HCT116 (cell line): Measurements from ENCODE around the gene INMT. TPM values are rescaled to one million over a fixed set of nuclear protein-coding genes. Genes with fewer than 3 reads are reported as not detected.

ENCODE experiments used
- ATAC-seq: fragments of 200-7000 bp; cut with Tn5 transposase; 2 replicates; pipeline ENCODE4 v1.9.1; 2020; ENCODE audit warnings: mild to moderate bottlenecking, moderate library complexity
- Bru-seq: library from RNA; stranded (reverse); fragments of 400-500 nt; gene quantifications from one replicate; lab custom pipeline; 2021; lab: Mats Ljungman, UMichigan
- BruChase-seq, 2 experiments: library from RNA; stranded (reverse); fragments of 400-500 nt; gene quantifications; one replicate each; lab custom pipeline; 2021; lab: Mats Ljungman, UMichigan
- BruUV-seq: library from RNA; stranded (reverse); fragments of 400-500 nt; replicated peaks from 2 replicates; lab custom pipeline; 2021; lab: Mats Ljungman, UMichigan
- CTCF ChIA-PET: fragments of 300-600 bp; sonication (Branson Sonifier 250); formaldehyde crosslinking; loops from one replicate; lab custom pipeline; 2021; ENCODE audit warnings: antibody characterized with exemption; lab: Charles Lee
- POLR2A ChIA-PET: fragments of 300-600, 350-600 bp; sonication (Branson Sonifier 250); formaldehyde crosslinking; loops from one replicate; lab custom pipeline; 2021; ENCODE audit warnings: antibody characterized with exemption; lab: Charles Lee
- RAD21 ChIA-PET, 2 experiments: fragments of 300-600 bp; sonication (Branson Sonifier 250); formaldehyde crosslinking; loops; one replicate each; lab custom pipeline; 2023; ENCODE audit warnings: low total read pairs in 2 of 2; ENCODE audit not compliant: uncharacterized antibody in 2 of 2, unreplicated experiment in 2 of 2, low non-redundant PET in 1 of 2; lab: Charles Lee
- DNase-seq: peaks from one replicate; pipeline ENCODE4 v3.0.0-alpha.2; 2010; ENCODE audit warnings: low read depth, low spot score
- H2AFZ ChIP-seq: fragments of 200-600 bp; shearing (Covaris generic), sonication (generic); 2 replicates; pipeline ENCODE4 v1.6.1; 2017; ENCODE audit warnings: low read depth, mixed run types, mixed read lengths, antibody characterized with exemption, low read length; ENCODE audit not compliant: poor library complexity, severe bottlenecking
- H3K27ac ChIP-seq: 2 replicates; pipeline ENCODE4 v1.5.1; 2012; ENCODE audit warnings: low read depth, low read length
- H3K27me3 ChIP-seq: fragments of 200-600 bp; sonication (generic); 2 replicates; pipeline ENCODE4 v1.6.1; 2016; ENCODE audit warnings: mixed run types, low read length, mixed read lengths; ENCODE audit not compliant: insufficient read depth
- H3K36me3 ChIP-seq, 2 experiments: fragments of 200-500 bp in 1 of 2; fragments of 200-600 bp in 1 of 2; sonication (Bioruptor generic) in 1 of 2; sonication (generic) in 1 of 2; 2 replicates each; pipeline versions ENCODE4 v1.5.1 to v1.6.1; 2014 to 2016; ENCODE audit warnings: low read length in 2 of 2, inconsistent platforms in 1 of 2, mixed read lengths in 1 of 2, mixed run types in 1 of 2; ENCODE audit not compliant: insufficient read depth in 2 of 2, control insufficient read depth in 1 of 2
- H3K4me1 ChIP-seq, 2 experiments: fragments of 200-600 bp in 1 of 2; sonication (generic) in 1 of 2; 2 replicates each; pipeline versions ENCODE4 v1.5.1 to v1.6.1; 2012 to 2017; ENCODE audit warnings: low read length in 2 of 2, inconsistent platforms in 1 of 2, mild to moderate bottlenecking in 1 of 2, mixed read lengths in 1 of 2, mixed run types in 1 of 2, moderate library complexity in 1 of 2; ENCODE audit not compliant: insufficient read depth in 2 of 2, control insufficient read depth in 1 of 2
- H3K4me2 ChIP-seq: fragments of 200-600 bp; sonication (generic); 2 replicates; pipeline ENCODE4 v1.6.1; 2017; ENCODE audit warnings: mixed run types, low read length, mixed read lengths
- H3K4me3 ChIP-seq, 2 experiments: fragments of 200-600 bp in 1 of 2; sonication (generic) in 1 of 2; replicated peaks in 1 of 2; 2 replicates each; pipeline ENCODE4 v1.5.1; 2011 to 2016; ENCODE audit warnings: low read length in 2 of 2, control low read depth in 1 of 2, low read depth in 1 of 2, mild to moderate bottlenecking in 1 of 2, mixed read lengths in 1 of 2, mixed run types in 1 of 2
- H3K79me2 ChIP-seq: fragments of 200-600 bp; sonication (generic); 2 replicates; pipeline ENCODE4 v1.6.1; 2017; ENCODE audit warnings: mild to moderate bottlenecking, mixed run types, low read length, moderate library complexity, mixed read lengths; ENCODE audit not compliant: insufficient read depth
- H3K9ac ChIP-seq: fragments of 200-600 bp; sonication (generic); 2 replicates; pipeline ENCODE4 v1.6.1; 2016; ENCODE audit warnings: low read length, mixed read lengths
- H3K9me2 ChIP-seq: fragments of 200-600 bp; sonication (generic), shearing (Covaris generic); 2 replicates; pipeline ENCODE4 v1.6.1; 2017; ENCODE audit warnings: mixed run types, mild to moderate bottlenecking, moderate library complexity; ENCODE audit not compliant: insufficient read depth
- H3K9me3 ChIP-seq, 2 experiments: fragments of 200-500 bp in 1 of 2; fragments of 200-600 bp in 1 of 2; sonication (Bioruptor generic) in 1 of 2; sonication (generic) in 1 of 2; 2 replicates each; pipeline ENCODE4 v1.6.1; 2014 to 2017; ENCODE audit warnings: low read length in 2 of 2, mixed read lengths in 2 of 2, inconsistent platforms in 1 of 2, low read depth in 1 of 2, mild to moderate bottlenecking in 1 of 2, mixed run types in 1 of 2, moderate library complexity in 1 of 2; ENCODE audit not compliant: control insufficient read depth in 1 of 2, insufficient read depth in 1 of 2
- H4K20me1 ChIP-seq: fragments of 200-600 bp; sonication (generic), shearing (Covaris generic); 2 replicates; pipeline ENCODE4 v1.6.1; 2017; ENCODE audit warnings: mixed run types, mild to moderate bottlenecking, moderate library complexity; ENCODE audit not compliant: insufficient read depth
- CEBPB ChIP-seq: IDR thresholded peaks from 2 replicates; pipeline ENCODE4 v1.6.1; 2012; ENCODE audit warnings: low read depth
- EGR1 ChIP-seq: IDR thresholded peaks from 2 replicates; pipeline ENCODE4 v1.6.1; 2012; ENCODE audit warnings: low read depth
- ELF1 ChIP-seq: IDR thresholded peaks from 2 replicates; pipeline ENCODE4 v1.6.1; 2012; ENCODE audit warnings: low read depth, borderline replicate concordance
- EZH2phosphoT487 ChIP-seq: fragments of 200-600 bp; IDR thresholded peaks from 2 replicates; pipeline ENCODE4 v1.6.1; 2018; ENCODE audit warnings: antibody characterized with exemption, borderline replicate concordance
- JUND ChIP-seq: IDR thresholded peaks from 2 replicates; pipeline ENCODE4 v1.6.1; 2012
- POLR2AphosphoS5 ChIP-seq: IDR thresholded peaks from 2 replicates; pipeline ENCODE4 v1.6.1; 2011; ENCODE audit warnings: mild to moderate bottlenecking, low read depth, low read length, moderate library complexity
- RAD21 ChIP-seq: IDR thresholded peaks from 2 replicates; pipeline ENCODE4 v1.6.1; 2012; ENCODE audit warnings: low read depth, mild to moderate bottlenecking
- SP1 ChIP-seq: IDR thresholded peaks from 2 replicates; pipeline ENCODE4 v1.6.1; 2012; ENCODE audit warnings: low read depth
- SRF ChIP-seq: IDR thresholded peaks from 2 replicates; pipeline ENCODE4 v1.6.1; 2012; ENCODE audit warnings: low read depth
- ZFX ChIP-seq: fragments of 450-650 bp; IDR thresholded peaks from 2 replicates; pipeline ENCODE4 v1.6.1; 2017
- ZNF274 ChIP-seq: fragments of 200-500 bp; sonication (Bioruptor generic); IDR thresholded peaks from 2 replicates; pipeline ENCODE4 v1.6.1; 2014; ENCODE audit warnings: mild to moderate bottlenecking, low read depth, low read length, inconsistent platforms
- intact Hi-C: fragments of 100-400 bp; cut with micrococcal nuclease; formaldehyde crosslinking; loops from 2 replicates; pipeline ENCODE4 v1.10.0; 2022
- long read RNA-seq: library from polyadenylated mRNA; unstranded; transcript quantifications from one replicate; pipeline ENCODE4 v2.0.0, GENCODE V29; 2021; ENCODE audit not compliant: unreplicated experiment
- polyA plus RNA-seq: library from polyadenylated mRNA; unstranded; fragments of >200 nt; gene quantifications from 2 replicates; pipeline ENCODE4 v1.2.1, GENCODE V29; 2012; ENCODE audit warnings: missing spikeins
- total RNA-seq: library from RNA; stranded (reverse); gene quantifications from one replicate; pipeline ENCODE4 v1.2.1, GENCODE V29; 2021; ENCODE audit not compliant: unreplicated experiment
- TF ChIP-seq, protein P1 (sequence below): IDR thresholded peaks from 2 replicates; pipeline ENCODE4 v1.6.1; 2012
- TF ChIP-seq, protein P2 (sequence below), 3 experiments: fragments of 200-600 bp in 1 of 3; sonication (generic) in 1 of 3; IDR thresholded peaks in 2 of 3; conservative IDR thresholded peaks in 1 of 3; 2 replicates each; pipeline ENCODE4 v1.5.1; 2012 to 2017; ENCODE audit warnings: low read depth in 2 of 3, low read length in 2 of 3, antibody characterized with exemption in 1 of 3, borderline replicate concordance in 1 of 3, control low read depth in 1 of 3, mild to moderate bottlenecking in 1 of 3, mixed read lengths in 1 of 3, mixed run types in 1 of 3, moderate library complexity in 1 of 3; ENCODE audit not compliant: insufficient read depth in 1 of 3

INMT gene
- total RNA-seq (0.32 TPM), Bru-seq, nascent RNA (not detected), BruChase-seq, experiment 1, labeled RNA remaining after a 6-hour chase (percentile 17 among the genes with signal in this experiment), BruChase-seq, experiment 2, labeled RNA remaining after a 2-hour chase (percentile 13 among the genes with signal in this experiment)
- 0.02 and 0.09 TPM in 2 replicates for polyA plus RNA-seq
- long read RNA-seq, result 0 reads

DNA sequence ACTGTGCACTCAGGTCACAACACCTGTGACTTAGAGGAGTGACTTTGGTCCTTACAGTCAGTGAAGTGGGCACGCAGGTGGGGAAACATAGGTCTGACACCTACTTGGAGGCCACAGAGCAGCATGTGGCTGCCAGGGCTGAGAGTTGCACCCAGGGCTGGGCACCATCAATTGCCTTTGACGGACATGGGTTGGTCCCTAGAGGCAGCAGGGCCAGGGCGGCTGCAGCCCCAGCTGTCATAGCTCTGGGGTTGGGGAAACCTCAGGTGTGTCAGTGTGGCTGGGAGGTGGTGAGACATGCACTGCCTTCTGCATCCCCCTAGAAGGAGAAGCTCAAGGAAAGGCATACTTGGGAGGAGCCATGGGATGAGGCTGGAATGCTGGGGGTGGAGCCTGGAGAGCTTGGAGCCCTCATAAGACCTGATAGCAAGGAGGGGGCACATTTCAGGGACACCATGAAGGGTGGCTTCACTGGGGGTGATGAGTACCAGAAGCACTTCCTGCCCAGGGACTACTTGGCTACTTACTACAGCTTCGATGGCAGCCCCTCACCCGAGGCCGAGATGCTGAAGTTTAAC is at the start of gene INMT:
TSS of gene INMT (plus strand) at position 440 of the 578 bp plus-strand sequence. CDS start at position 456, 16 bp downstream.
- Histone ChIP-seq H3K4me2 (no peak within 1 kb of the TSS), H4K20me1 (no peaks in the 10 kb centered on the region), H3K4me3 (no peak within 1 kb of the TSS), H3K79me2 (no peaks in the 10 kb centered on the region), H3K9me3 (no peaks in the 10 kb centered on the region), H3K9me2 (no peaks in the 10 kb centered on the region), H2AFZ (no peak within 1 kb of the TSS), H3K4me1 (no peaks in the 10 kb centered on the region), H3K36me3 (no peaks in the 10 kb centered on the region), H3K27ac (no peak within 1 kb of the TSS), H3K27me3 (no peaks in the 10 kb centered on the region), H3K9ac (no peak within 1 kb of the TSS)
- ChIA-PET CTCF (no interaction called here), POLR2A (no interaction called here), RAD21 (no interaction called here)
- intact Hi-C loops, result no loop called here
- TF ChIP-seq, protein P1, sequence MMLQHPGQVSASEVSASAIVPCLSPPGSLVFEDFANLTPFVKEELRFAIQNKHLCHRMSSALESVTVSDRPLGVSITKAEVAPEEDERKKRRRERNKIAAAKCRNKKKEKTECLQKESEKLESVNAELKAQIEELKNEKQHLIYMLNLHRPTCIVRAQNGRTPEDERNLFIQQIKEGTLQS, result no peak
- TF ChIP-seq ZNF274, result no peak
- no peak for TF ChIP-seq CEBPB
- BruUV-seq, result no TSS peak
- ATAC-seq, result no peak
- no peak for DNase-seq

DNA sequence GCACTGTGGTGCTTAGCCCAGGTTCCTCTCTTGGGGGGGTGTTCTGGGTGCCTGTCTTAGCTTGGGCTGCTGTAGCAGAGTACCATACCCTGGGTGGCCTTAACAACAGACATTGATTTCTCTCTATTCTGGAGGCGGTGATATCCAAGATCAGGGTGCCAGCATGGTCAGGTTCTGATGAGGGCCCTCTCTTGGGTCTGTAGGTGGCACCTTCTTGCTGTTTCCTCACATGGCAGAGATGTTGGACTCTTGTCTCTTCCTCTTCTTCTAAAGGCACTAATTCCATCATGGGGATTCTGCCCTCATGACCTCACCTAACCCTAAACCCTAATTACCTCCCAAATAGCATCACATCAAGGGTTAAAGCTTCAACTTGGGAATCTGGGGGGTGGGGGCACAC is 49.7 kb upstream of the INMT start:
- no peak overlapping the region for H3K27ac ChIP-seq
- no peak overlapping the region for H2AFZ ChIP-seq
- no peak overlapping the region for H3K4me2 ChIP-seq
- H3K79me2 ChIP-seq, result no peaks in the 10 kb centered on the region
- intact Hi-C loops, result no loop called here
- BruUV-seq, result no TSS peak
- no peaks in the 10 kb centered on the region for H3K4me1 ChIP-seq
- ChIA-PET RAD21 (no interaction called here), POLR2A (no interaction called here), CTCF (interaction anchor here (1.4 kb wide), 1 partner anchor 7 kb away, joined by 3 read pairs; no protein-coding TSS in a partner anchor)
- no peak for DNase-seq
- H3K9ac ChIP-seq, result no peak overlapping the region
- peak; percentile 74 for ATAC-seq
- H3K27me3 ChIP-seq, result peaks cover 20% of the 10 kb centered on the region; the same call in 1 of the 2 replicates
- no peak overlapping the region for H3K4me3 ChIP-seq
- H3K36me3 ChIP-seq, result no peaks in the 10 kb centered on the region
- no peaks in the 10 kb centered on the region for H3K9me2 ChIP-seq
- TF ChIP-seq, protein P2, sequence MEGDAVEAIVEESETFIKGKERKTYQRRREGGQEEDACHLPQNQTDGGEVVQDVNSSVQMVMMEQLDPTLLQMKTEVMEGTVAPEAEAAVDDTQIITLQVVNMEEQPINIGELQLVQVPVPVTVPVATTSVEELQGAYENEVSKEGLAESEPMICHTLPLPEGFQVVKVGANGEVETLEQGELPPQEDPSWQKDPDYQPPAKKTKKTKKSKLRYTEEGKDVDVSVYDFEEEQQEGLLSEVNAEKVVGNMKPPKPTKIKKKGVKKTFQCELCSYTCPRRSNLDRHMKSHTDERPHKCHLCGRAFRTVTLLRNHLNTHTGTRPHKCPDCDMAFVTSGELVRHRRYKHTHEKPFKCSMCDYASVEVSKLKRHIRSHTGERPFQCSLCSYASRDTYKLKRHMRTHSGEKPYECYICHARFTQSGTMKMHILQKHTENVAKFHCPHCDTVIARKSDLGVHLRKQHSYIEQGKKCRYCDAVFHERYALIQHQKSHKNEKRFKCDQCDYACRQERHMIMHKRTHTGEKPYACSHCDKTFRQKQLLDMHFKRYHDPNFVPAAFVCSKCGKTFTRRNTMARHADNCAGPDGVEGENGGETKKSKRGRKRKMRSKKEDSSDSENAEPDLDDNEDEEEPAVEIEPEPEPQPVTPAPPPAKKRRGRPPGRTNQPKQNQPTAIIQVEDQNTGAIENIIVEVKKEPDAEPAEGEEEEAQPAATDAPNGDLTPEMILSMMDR (IDR thresholded peaks at IDR 0.05 in 2 of 3, conservative IDR thresholded peaks at IDR 0.05 in 1 of 3; ENCODE audit: borderline replicate concordance in 1 of 3, insufficient read depth in 1 of 3, low read depth in 2 of 3, low read length in 2 of 3), result peak in 2 of 3 experiments; percentile 43 to 47; a peak in 4 of 6 replicates
- no peak for TF ChIP-seq JUND
- TF ChIP-seq CEBPB, result no peak
- no peak for TF ChIP-seq SRF
- no peak for TF ChIP-seq ELF1
- no peak for TF ChIP-seq ZNF274
- TF ChIP-seq POLR2AphosphoS5, result no peak
- TF ChIP-seq EZH2phosphoT487, result no peak
- no peak for TF ChIP-seq SP1
- TF ChIP-seq, protein P1, result no peak
- TF ChIP-seq EGR1, result no peak
- peak; percentile 50 for TF ChIP-seq RAD21
- no peak for TF ChIP-seq ZFX
- TF ChIP-seq, all 23 proteins: peak for 2
- H3K9me3 ChIP-seq, result no peaks in the 10 kb centered on the region
- no peaks in the 10 kb centered on the region for H4K20me1 ChIP-seq
